Midbrain (tissue), 1 donor: ENCODE data around the gene HELZ.

Source experiments
- DNase-seq: peaks from one replicate; lab custom pipeline; 2025; lab: John Stamatoyannopoulos, UW

HELZ gene

DNA sequence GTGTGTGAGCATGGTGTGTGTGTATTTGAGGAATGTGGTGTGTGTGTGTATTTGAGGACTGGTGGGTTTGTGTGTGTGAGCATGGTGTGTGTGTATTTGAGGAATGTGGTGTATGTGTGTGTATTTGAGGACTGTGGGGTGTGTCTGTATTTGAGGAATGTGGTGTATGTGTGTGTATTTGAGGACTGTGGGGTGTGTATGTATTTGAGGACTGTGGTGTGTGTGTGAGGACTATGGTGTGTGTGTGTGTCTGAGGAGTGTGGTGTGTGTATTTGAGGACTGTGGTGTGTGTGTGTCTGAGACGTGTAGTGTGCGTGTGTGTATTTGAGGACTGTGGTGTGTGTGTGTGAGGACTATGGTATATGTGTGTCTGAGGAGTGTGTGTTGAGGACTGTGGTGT lies 218.7 kb downstream of the HELZ start:
- DNase-seq, result no peak

DNA sequence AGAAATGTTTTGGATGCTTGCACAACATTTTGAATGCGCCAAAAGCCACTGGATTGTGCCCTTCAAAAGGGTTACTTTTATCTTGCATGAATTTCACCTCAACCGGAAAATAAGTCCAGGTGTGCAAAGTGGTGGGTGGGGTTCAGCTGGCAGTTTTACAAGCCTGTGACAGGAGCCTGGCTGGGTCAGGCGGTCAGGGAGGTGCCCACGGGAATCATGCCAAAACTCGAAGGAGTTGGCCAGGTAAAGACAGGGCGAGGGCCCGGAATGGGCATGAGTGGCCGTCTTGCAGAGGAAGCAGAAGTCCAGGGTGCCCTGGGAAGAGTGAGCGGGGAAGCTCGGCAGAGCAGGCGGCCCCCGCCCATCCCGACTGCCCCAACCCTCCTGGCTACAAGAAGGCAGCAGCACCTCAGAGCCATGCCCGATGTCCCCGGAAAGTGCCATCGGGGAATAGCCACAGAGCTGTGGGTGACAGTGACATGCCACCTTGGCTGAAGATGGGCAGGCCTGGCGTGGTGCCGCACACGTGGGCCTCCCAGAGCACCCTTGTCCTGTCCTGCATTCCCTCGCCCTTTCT lies 219.7 kb downstream of the HELZ start:
- no peak for DNase-seq

DNA sequence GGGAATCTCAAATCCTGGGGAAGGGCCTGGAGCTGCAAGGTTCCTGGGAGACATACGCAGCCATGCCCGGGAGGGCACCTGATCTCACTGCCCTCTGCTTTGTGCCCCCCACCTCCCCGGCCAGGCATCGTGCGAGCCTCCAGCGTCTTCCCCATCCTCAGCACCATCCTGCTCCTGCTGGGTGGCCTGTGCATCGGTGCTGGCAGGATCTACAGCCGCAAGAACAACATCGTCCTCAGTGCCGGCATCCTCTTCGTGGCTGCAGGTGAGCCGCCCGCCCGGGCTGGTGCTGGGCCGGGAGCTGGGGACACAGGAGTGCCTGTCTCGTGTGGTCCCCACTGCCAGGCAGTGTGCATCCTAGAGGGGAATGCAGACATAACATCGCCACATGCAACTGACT lies 220.3 kb downstream of the HELZ start:
- DNase-seq, result no peak

DNA sequence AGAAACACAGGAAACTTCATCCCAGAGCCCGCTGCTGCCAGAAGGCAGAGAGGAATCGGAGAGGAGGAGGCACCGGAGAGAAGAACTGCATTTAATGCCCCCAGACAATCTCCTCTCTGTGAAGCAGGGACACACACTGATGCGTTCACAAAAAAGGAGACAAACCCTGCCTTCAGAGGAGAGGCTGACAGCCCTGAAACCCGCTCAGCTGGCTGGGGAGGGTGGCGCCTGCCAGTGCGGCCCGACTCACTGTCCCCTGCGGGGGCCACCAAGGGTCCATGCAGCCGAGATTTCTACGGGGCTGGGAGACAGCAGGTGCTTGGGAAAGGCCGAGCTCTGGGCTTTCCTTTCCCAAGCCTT lies 222.6 kb downstream of the HELZ start:
- no peak for DNase-seq

DNA sequence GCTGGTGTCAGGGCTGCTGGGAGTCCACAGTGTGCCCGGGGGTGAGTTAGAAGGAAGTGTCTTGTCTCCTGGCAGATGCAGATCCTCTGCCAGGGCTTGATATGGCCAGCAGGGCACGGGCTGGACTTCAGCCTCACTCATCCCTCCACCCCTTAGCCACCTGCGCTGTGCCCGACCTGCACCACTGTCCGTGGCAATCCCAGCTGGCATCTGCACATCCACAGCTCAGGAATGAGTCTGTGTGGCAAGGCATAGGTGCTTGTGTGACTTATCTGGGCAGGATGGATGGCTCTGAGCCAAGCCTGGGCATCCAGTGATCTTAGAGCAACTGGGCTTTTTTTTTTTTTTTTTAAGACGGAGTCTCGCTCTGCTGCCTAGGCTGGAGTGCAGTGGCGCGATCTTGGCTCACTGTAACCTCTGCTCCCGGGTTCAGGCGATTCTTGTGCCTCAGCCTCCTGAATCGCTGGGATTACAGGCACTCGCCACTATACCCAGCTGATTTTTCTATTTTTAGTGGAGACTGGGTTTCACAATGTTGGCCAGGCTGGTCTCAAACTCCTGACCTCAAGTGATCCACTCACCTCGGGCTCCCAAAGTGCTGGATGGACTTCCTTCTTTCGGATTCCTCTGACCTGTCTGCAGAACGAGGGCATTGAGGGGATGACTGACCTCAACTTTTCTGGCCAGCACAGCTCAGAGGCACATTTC lies 223.1 kb downstream of the HELZ start:
- no peak for DNase-seq

DNA sequence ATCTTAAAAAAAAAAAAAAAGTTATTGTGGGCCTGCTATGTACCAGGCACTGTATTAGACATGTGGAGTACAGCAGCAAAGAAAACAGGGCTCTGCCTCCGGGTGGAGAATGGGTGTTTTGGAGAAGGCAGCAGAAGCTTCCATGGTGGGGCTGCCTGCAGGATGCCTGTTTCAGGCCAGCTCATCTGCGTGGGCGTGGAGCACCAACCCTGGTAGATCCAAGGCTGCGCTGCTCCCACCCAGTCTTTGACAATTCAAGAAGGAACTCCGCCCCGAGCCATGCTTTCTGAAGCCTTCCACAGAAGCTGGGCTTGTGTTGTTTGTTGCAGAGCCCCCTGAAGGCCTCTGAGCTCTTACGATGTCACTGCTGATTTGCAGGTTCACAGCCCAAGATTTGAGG lies 223.8 kb downstream of the HELZ start:
- DNase-seq, result no peak
